Right forelimb (tissue), 1 donor: ENCODE measurements around the gene SNAP29.
"Not testable (repeated sequence)": the region's sequence is repeated elsewhere in the genome, so short reads cannot be mapped to it uniquely, and the experiment has no call there.

Experiments
- DNase-seq: peaks from one replicate; pipeline ENCODE4 v3.0.0-alpha.2; 2018

The SNAP29 gene

DNA sequence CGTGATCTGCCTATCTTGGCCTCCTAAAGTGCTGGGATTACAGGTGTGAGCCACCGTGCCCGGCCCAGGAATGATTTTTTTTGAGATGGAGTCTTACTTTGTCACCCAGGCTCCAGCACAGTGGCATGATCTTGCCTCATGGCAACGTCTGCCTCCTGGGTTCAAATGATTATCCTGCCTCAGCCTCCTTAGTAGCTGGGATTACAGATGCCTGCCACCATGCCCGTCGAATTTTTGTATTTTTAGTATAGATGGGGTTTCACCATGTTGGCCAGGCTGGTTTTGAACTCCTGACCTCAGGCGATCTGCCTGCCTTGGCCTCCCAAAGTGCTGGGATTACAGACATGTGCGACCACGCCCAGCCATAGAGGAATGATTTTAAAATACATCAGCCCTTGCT, 76.2 kb downstream of the SNAP29 start:
- not testable (repeated sequence) for DNase-seq

DNA sequence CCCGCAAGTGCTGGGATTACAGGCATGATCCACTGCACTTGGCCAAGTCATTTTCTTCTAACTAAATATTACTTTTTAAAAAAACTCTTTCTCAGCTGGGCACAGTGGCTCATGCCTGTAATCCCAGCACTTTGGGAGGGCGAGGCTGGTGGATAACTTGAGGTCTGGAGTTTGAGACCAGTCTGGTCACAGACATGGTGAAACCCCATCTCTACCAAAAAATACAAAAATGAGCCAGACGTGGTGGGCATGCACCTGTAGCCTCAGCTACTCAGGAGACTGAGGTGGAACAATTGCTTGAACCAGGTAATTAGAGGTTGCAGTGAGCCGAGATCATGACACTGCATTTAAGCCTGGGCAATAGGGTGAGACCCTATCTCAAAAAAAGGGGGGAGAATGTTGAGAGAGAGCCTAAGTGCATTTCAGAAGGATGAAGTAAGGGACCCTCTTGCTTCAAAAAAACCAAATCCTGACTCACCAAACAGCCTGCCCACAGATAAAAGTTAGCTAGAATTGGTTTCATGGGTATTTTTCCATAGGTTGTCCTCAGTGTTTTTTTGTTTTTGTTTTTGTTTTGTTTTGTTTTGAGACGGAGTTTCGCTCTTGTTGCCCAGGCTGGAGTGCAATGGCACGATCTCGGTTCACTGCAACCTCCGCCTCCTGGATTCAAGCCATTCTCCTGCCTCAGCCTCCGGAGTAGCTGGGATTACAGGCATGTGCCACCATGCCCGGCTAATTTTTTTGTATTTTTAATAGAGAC, 77.2 kb downstream of the SNAP29 start:
- not testable (repeated sequence) for DNase-seq

DNA sequence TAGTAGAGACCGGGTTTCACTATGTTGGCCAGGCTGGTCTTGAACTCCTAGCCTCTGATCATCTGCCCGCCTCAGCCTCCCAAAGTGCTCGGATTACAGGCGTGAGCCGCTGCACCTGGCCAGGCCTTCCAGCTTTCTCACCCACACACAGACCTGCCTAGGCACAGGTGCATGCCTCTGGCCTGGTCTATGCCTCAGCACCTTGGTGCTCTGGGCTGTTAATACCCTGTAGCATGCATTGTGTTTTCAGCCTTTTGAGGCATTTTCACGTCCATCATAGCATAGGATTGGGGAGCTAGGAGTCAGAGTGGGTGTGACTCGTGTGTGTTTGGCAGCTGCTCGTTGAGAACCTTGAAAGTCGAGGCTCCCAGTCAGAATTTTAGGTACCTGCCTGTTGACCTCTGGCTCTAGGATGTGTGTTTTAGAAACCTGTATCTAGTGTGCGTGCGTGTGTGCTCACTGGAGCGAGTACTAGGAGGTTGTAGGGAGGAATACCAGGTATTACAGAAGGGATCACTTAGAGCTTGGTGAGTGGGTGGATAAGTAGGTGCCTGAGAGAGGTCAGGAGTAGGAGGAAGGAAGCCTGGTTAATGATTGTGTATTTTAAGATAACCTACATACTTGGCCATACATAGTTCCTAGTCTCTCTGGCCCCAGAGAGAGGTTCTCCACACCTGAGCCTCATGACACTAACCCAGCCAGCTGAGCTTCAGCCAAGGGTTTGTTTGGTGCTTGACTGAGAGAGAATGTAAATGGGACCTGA, 78.4 kb downstream of the SNAP29 start:
- DNase-seq, result no peak

DNA sequence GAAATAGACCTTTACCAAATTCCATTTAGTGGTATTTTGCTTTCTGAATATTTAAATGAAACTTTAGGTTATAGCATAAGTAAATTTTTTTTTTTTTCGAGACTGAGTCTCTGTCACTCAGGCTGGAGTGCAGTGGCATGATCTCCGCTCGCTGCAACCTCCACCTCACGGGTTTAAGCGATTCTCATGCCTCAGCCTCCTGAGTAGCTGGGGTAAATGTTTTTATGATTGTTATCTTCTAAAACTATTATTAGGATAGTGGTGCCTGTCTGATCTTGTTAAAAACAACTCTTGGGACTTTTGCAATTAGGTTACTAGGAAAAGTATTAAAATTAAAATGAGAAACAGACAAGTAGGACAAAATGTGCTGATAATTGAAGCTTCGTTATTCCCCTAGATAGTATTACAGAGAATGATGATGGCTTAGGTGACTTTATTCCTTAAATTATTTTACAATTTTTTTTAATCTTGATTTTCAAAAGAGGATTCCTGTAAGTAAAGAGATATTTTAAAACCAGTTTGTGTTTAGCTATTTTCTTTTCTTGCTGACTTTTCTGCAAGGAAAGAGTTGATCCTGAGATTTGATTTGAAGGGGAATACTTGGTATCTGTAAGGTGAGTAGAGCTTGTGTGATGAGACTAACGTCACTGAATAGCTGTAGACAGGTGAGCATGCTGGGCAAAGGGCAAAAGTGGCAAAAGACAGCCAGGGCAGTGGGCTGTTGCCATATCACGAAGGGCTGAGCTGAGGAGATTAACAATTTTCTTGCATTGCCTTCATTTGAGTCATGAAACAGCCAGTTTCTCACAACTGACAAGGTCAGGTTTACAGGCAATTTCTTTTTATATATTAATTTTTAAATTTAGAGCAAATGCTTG, 79.2 kb downstream of the SNAP29 start:
- no peak for DNase-seq

DNA sequence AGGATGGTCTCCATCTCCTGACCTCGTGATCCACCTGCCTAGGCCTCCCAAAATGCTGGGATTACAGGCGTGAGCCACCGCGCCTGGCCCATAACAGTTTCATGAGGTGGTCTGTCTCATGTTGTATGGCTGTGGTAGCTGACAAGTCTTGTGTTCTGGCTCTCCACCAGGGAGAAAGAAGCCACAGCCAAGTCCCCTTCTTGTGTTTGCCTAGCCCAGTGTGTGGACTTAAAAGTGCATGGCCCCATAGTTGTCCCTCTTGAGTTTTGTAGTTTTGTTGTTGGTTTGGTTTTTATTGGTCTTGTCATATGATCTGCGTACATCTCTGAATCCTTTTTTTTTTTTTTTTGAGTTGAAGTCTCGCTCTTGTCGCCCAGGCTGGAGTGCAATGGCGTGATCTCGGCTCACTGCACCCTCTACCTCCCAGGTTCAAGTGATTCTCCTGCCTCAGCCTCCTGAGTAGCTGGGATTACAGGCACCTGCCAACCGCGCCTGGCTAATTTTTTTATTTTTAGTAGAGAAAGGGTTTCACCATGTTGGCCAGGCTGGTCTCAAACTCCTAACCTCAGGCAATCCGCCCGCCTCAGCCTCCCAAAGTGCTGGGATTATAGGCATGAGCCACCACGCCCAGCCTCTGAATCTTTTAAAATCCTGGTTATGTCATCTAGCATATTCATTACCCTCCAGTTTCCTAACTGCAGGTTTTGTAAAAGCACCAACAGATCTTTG, 80.8 kb downstream of the SNAP29 start:
- DNase-seq, result not testable (repeated sequence)

DNA sequence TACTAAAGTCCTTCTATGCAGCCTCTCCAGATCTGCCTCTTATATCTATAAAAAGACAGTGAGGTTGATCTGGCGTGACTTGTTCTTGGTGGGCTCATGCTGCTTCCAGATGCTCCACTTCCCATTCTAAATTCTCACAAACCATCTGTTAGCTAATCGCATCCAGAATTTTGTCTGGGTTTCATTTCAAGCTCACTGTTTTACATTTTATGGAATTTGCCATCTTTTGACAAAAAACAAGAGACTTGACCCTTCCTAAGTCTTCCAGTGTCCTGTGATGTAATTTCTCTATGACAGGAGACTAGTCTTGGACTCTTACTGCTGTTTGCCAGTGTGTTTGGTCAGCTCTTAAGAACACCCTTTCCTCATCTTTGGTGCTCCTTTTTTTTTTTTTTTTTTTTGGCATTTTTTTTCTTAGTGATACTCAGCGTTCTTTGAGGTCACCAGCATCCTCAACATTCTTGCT, 81.4 kb downstream of the SNAP29 start:
- no peak for DNase-seq
